H1 (cell line): ENCODE data around the gene HPX. TPM values are rescaled to one million over a fixed set of nuclear protein-coding genes. Genes with fewer than 3 reads are reported as not detected.

Experiments used
- CTCF ChIA-PET: fragments of 300-600 bp; sonication (Branson Sonifier 250); formaldehyde crosslinking; loops from one replicate; lab custom pipeline; 2021; ENCODE audit not compliant: partially characterized antibody; lab: Charles Lee
- POLR2A ChIA-PET: fragments of 300-600 bp; sonication (Branson Sonifier 250); formaldehyde crosslinking; loops from one replicate; lab custom pipeline; 2021; ENCODE audit warnings: inconsistent platforms; ENCODE audit not compliant: partially characterized antibody; lab: Charles Lee
- DNase-seq, 2 experiments: peaks; one replicate each; pipeline versions ENCODE4 v3.0.0 to v3.0.0-alpha.2; 2010 to 2022; ENCODE audit warnings: low spot score in 2 of 2, low read depth in 1 of 2, mixed read lengths in 1 of 2
- FAIRE-seq: peaks from 2 replicates; lab custom pipeline; 2011; peaks lifted over from hg19 to GRCh38; lab: Jason Lieb, UNC
- H2AFZ ChIP-seq: 2 replicates; pipeline ENCODE4 v1.8.1; 2012; ENCODE audit warnings: low read length, inconsistent platforms
- H2AK5ac ChIP-seq: 2 replicates; pipeline ENCODE4 v1.6.1; 2013; ENCODE audit warnings: low read depth, low read length
- H2BK120ac ChIP-seq: replicated peaks from 2 replicates; pipeline ENCODE3; 2013; ENCODE audit warnings: low read depth, low read length, inconsistent platforms
- H2BK12ac ChIP-seq: 2 replicates; pipeline ENCODE4 v1.6.1; 2013; ENCODE audit warnings: low read depth, low read length
- H2BK15ac ChIP-seq: 2 replicates; pipeline ENCODE4 v1.6.1; 2013; ENCODE audit warnings: low read length
- H2BK20ac ChIP-seq: 2 replicates; pipeline ENCODE4 v1.6.1; 2013; ENCODE audit warnings: low read length
- H2BK5ac ChIP-seq: 2 replicates; pipeline ENCODE4 v1.6.1; 2013; ENCODE audit warnings: low read depth, low read length
- H3K14ac ChIP-seq: 2 replicates; pipeline ENCODE4 v1.6.1; 2013; ENCODE audit warnings: inconsistent platforms; ENCODE audit not compliant: insufficient read length
- H3K18ac ChIP-seq: 2 replicates; pipeline ENCODE4 v1.6.1; 2013; ENCODE audit warnings: low read length; ENCODE audit errors: extremely low read depth
- H3K23ac ChIP-seq: 2 replicates; pipeline ENCODE4 v1.6.1; 2013; ENCODE audit warnings: inconsistent platforms; ENCODE audit not compliant: insufficient read length
- H3K23me2 ChIP-seq: 2 replicates; pipeline ENCODE4 v1.6.1; 2013; ENCODE audit warnings: low read depth, low read length
- H3K27ac ChIP-seq: 2 replicates; pipeline ENCODE4 v1.6.1; 2011; ENCODE audit warnings: low read depth, low read length, inconsistent platforms
- H3K27me3 ChIP-seq, 4 experiments: replicated peaks in 1 of 4; 1 replicate in 1 of 4; 2 replicates in 3 of 4; pipeline versions ENCODE4 v1.6.1 to v1.8.1; 2011 to 2013; ENCODE audit warnings: low read length in 3 of 4, mild to moderate bottlenecking in 3 of 4, inconsistent platforms in 2 of 4, mixed read lengths in 2 of 4, moderate library complexity in 1 of 4; ENCODE audit not compliant: control insufficient read depth in 3 of 4, insufficient read depth in 3 of 4; ENCODE audit errors: extremely low read depth in 1 of 4
- H3K36me3 ChIP-seq, 4 experiments: 2 replicates each; pipeline versions ENCODE4 v1.6.1 to v1.8.1; 2011 to 2013; ENCODE audit warnings: mild to moderate bottlenecking in 4 of 4, low read length in 3 of 4, moderate library complexity in 2 of 4, control low read depth in 1 of 4, inconsistent platforms in 1 of 4; ENCODE audit not compliant: insufficient read depth in 4 of 4, control insufficient read depth in 2 of 4
- H3K4ac ChIP-seq: replicated peaks from 2 replicates; pipeline ENCODE3; 2013; ENCODE audit warnings: low read length, low read depth, mixed read lengths, inconsistent platforms; ENCODE audit not compliant: insufficient read length
- H3K4me1 ChIP-seq, 4 experiments: replicated peaks in 1 of 4; 1 replicate in 1 of 4; 2 replicates in 3 of 4; pipeline versions ENCODE4 v1.6.1 to v1.8.1; 2011 to 2013; ENCODE audit warnings: low read length in 3 of 4, inconsistent platforms in 2 of 4, mixed read lengths in 1 of 4; ENCODE audit not compliant: insufficient read depth in 4 of 4, control insufficient read depth in 3 of 4
- H3K4me2 ChIP-seq, 2 experiments: 2 replicates each; pipeline versions ENCODE4 v1.6.1 to v1.8.1; 2011 to 2013; ENCODE audit warnings: low read depth in 2 of 2, low read length in 2 of 2, control low read depth in 1 of 2, inconsistent platforms in 1 of 2, mild to moderate bottlenecking in 1 of 2; ENCODE audit not compliant: insufficient read depth in 1 of 2
- H3K4me3 ChIP-seq, 4 experiments: fragments of 200-600, 300-600 bp in 1 of 4; sonication (generic), shearing (Covaris generic), sonication (Bioruptor Twin) in 1 of 4; 2 replicates each; pipeline versions ENCODE4 v1.5.1 to v1.8.1; 2011 to 2016; ENCODE audit warnings: low read length in 4 of 4, low read depth in 3 of 4, control low read depth in 2 of 4, inconsistent platforms in 2 of 4, mild to moderate bottlenecking in 2 of 4, mixed read lengths in 1 of 4, moderate library complexity in 1 of 4; ENCODE audit not compliant: insufficient read depth in 2 of 4; ENCODE audit errors: extremely low read depth in 1 of 4
- H3K56ac ChIP-seq: replicated peaks from 2 replicates; pipeline ENCODE3; 2013; ENCODE audit warnings: low read depth, mild to moderate bottlenecking, mixed read lengths, low read length, inconsistent platforms; ENCODE audit not compliant: insufficient read length
- H3K79me1 ChIP-seq: 2 replicates; pipeline ENCODE4 v1.6.1; 2013; ENCODE audit warnings: low read depth, low read length, control low read depth
- H3K79me2 ChIP-seq, 2 experiments: 2 replicates each; pipeline versions ENCODE4 v1.6.1 to v1.8.1; 2012 to 2013; ENCODE audit warnings: low read length in 2 of 2, mild to moderate bottlenecking in 2 of 2, inconsistent platforms in 1 of 2; ENCODE audit not compliant: insufficient read depth in 2 of 2, control insufficient read depth in 1 of 2
- H3K9ac ChIP-seq, 4 experiments: replicated peaks in 1 of 4; 1 replicate in 1 of 4; 2 replicates in 3 of 4; pipeline versions ENCODE4 v1.6.1 to v1.8.1; 2011 to 2013; ENCODE audit warnings: low read depth in 3 of 4, low read length in 3 of 4, control low read depth in 2 of 4, mild to moderate bottlenecking in 2 of 4, moderate library complexity in 2 of 4, inconsistent platforms in 1 of 4; ENCODE audit errors: extremely low read depth in 1 of 4
- H3K9me3 ChIP-seq, 2 experiments: 2 replicates each; pipeline versions ENCODE4 v1.6.1 to v1.8.1; 2012 to 2013; ENCODE audit warnings: mild to moderate bottlenecking in 2 of 2, moderate library complexity in 2 of 2, control low read depth in 1 of 2, inconsistent platforms in 1 of 2, low read depth in 1 of 2, low read length in 1 of 2, mixed read lengths in 1 of 2; ENCODE audit not compliant: insufficient read depth in 2 of 2
- H4K20me1 ChIP-seq, 2 experiments: replicated peaks in 1 of 2; 2 replicates each; pipeline versions ENCODE3 to v1.8.1; 2011 to 2013; ENCODE audit warnings: inconsistent platforms in 2 of 2, low read length in 2 of 2, mild to moderate bottlenecking in 1 of 2; ENCODE audit not compliant: insufficient read depth in 2 of 2, control insufficient read depth in 1 of 2
- H4K5ac ChIP-seq: 2 replicates; pipeline ENCODE4 v1.6.1; 2013; ENCODE audit warnings: low read length, low read depth, mixed read lengths, inconsistent platforms; ENCODE audit not compliant: insufficient read length
- H4K8ac ChIP-seq: 2 replicates; pipeline ENCODE4 v1.8.0; 2013; ENCODE audit warnings: mild to moderate bottlenecking, moderate library complexity, low read length, inconsistent platforms; ENCODE audit not compliant: insufficient read depth; ENCODE audit errors: extremely low read depth
- H4K91ac ChIP-seq: replicated peaks from 2 replicates; pipeline ENCODE3; 2013; ENCODE audit warnings: low read length, mixed read lengths, inconsistent platforms; ENCODE audit not compliant: insufficient read length
- ASH2L ChIP-seq: fragments of 200-600, 300-600 bp; sonication (generic); IDR thresholded peaks from one replicate; pipeline ENCODE4 v1.7.1; 2017; ENCODE audit warnings: low read length
- CBX5 ChIP-seq: fragments of 300-800, 300-1000 bp; sonication (generic); IDR thresholded peaks from 2 replicates; pipeline ENCODE4 v1.7.1; 2016; ENCODE audit warnings: antibody characterized with exemption, low read length, low read depth
- CHD2 ChIP-seq: IDR thresholded peaks from 2 replicates; pipeline ENCODE4 v1.6.1; 2012; ENCODE audit warnings: low read length, improper control_type of control experiment
- EGR1 ChIP-seq: IDR thresholded peaks from 2 replicates; pipeline ENCODE4 v1.6.1; 2011; ENCODE audit warnings: low read depth, low read length, borderline replicate concordance
- FOSL1 ChIP-seq: IDR thresholded peaks from 2 replicates; pipeline ENCODE4 v1.6.1; 2011; ENCODE audit warnings: mild to moderate bottlenecking, low read depth, low read length, moderate library complexity; ENCODE audit not compliant: insufficient read depth
- GTF2F1 ChIP-seq: IDR thresholded peaks from 2 replicates; pipeline ENCODE4 v1.6.1; 2012; ENCODE audit warnings: low read depth, low read length, improper control_type of control experiment, borderline replicate concordance
- HDAC2 ChIP-seq, 2 experiments: fragments of 300-600 bp in 1 of 2; sonication (generic) in 1 of 2; IDR thresholded peaks; 2 replicates each; pipeline ENCODE4 v1.6.1; 2011 to 2012; ENCODE audit warnings: low read depth in 2 of 2, low read length in 2 of 2, mild to moderate bottlenecking in 2 of 2, moderate library complexity in 2 of 2, borderline replicate concordance in 1 of 2, inconsistent platforms in 1 of 2
- HDAC6 ChIP-seq: IDR thresholded peaks from one replicate; pipeline ENCODE4 v1.7.1; 2012; ENCODE audit warnings: low read depth, mild to moderate bottlenecking, inconsistent platforms, low read length, moderate library complexity
- KDM4A ChIP-seq: IDR thresholded peaks from one replicate; pipeline ENCODE4 v1.7.1; 2012; ENCODE audit warnings: low read depth, mild to moderate bottlenecking, moderate library complexity, low read length, inconsistent platforms; ENCODE audit not compliant: severe bottlenecking
- PHF8 ChIP-seq: fragments of 200-600 bp; sonication (generic); conservative IDR thresholded peaks from 2 replicates; pipeline ENCODE4 v1.7.1; 2012; ENCODE audit warnings: low read depth, mild to moderate bottlenecking, inconsistent platforms, low read length, moderate library complexity
- POLR2A ChIP-seq, 2 experiments: IDR thresholded peaks; 1 replicate in 1 of 2; 2 replicates in 1 of 2; pipeline ENCODE4 v1.6.1; 2011; ENCODE audit warnings: low read depth in 2 of 2, low read length in 2 of 2, mild to moderate bottlenecking in 2 of 2; ENCODE audit errors: control extremely low read depth in 1 of 2
- SAP30 ChIP-seq: fragments of 300-600 bp; sonication (generic); IDR thresholded peaks from 2 replicates; pipeline ENCODE4 v1.7.1; 2012; ENCODE audit warnings: low read length, moderate library complexity, mild to moderate bottlenecking, inconsistent platforms; ENCODE audit not compliant: insufficient read depth, insufficient replicate concordance
- TAF1 ChIP-seq: IDR thresholded peaks from 2 replicates; pipeline ENCODE4 v1.6.1; 2011; ENCODE audit warnings: mild to moderate bottlenecking, low read depth, low read length
- TCF12 ChIP-seq: IDR thresholded peaks from 2 replicates; pipeline ENCODE4 v1.6.1; 2011; ENCODE audit warnings: low read depth, mild to moderate bottlenecking, low read length
- WGBS, 2 experiments: shearing (Covaris generic) in 1 of 2; methylation state at CpG; one replicate each; pipeline versions ENCODE4 v1.1.6 to v1.1.7; 2013 to 2015; ENCODE audit warnings: low lambda C conversion rate in 2 of 2, mixed read lengths in 2 of 2, inconsistent platforms in 1 of 2, low coverage in 1 of 2, missing lambda C conversion rate in 1 of 2; ENCODE audit not compliant: insufficient replicate concordance in 2 of 2, insufficient coverage in 1 of 2, insufficient read length in 1 of 2; ENCODE audit errors: extremely low coverage in 1 of 2, missing lambda C conversion rate in 1 of 2; 5-methylcytosine and 5-hydroxymethylcytosine counted together
- polyA plus RNA-seq, 7 experiments: library from polyadenylated mRNA; depleted of rRNA in 3 of 7; stranded (reverse) in 5 of 7; unstranded in 2 of 7; fragments of >200 nt in 5 of 7; fragments of 200-250 nt in 2 of 7; gene quantifications; 1 replicate in 5 of 7; 2 replicates in 1 of 7; 4 replicates in 1 of 7; pipeline versions ENCODE4 v1.2.1 to v1.2.3, GENCODE V29; 2011 to 2013; ENCODE audit warnings: missing spikeins in 2 of 7, mixed read lengths in 2 of 7
- total RNA-seq: library from RNA; stranded (reverse); fragmentation: NEBNext Ultra II Directional; extraction: Animal tissue kit (Norgen Biotek cat#: 25700); gene quantifications from 2 replicates; pipeline ENCODE4 v1.2.1, GENCODE V29; 2021

Gene HPX
- total and polyA plus RNA-seq, 2 of the 8 experiments (the other 6 are each of a cell fraction or from before 2014, with no cell fraction given) = 0.80 to 0.97 TPM

GRCh38 chr11:6486938-6487337 is 46.2 kb upstream of the HPX start:
- CTCF ChIA-PET = interaction anchor here (0.7 to 4.0 kb wide), 6 partner anchors 8 to 108 kb away, joined by 3 to 25 read pairs (median 4); no protein-coding TSS in a partner anchor
- TF ChIP-seq TCF12 = no peak
- TF ChIP-seq ASH2L = no peak
- TF ChIP-seq CBX5 = no peak
- no peak for TF ChIP-seq POLR2A (IDR thresholded peaks at IDR 0.05; ENCODE audit: control extremely low read depth in 1 of 2, low read depth in 2 of 2, low read length in 2 of 2)
- TF ChIP-seq EGR1 = no peak
- no peak for TF ChIP-seq FOSL1
- TF ChIP-seq CHD2 = no peak
- no peak for TF ChIP-seq GTF2F1
- TF ChIP-seq PHF8 = no peak
- TF ChIP-seq TAF1 = no peak
- no peak for TF ChIP-seq HDAC2 (IDR thresholded peaks at IDR 0.05; ENCODE audit: borderline replicate concordance in 1 of 2, low read depth in 2 of 2, low read length in 2 of 2)
- no peak for TF ChIP-seq SAP30
- TF ChIP-seq KDM4A = no peak
- no peak for TF ChIP-seq HDAC6

More at GRCh38 chr11:6486938-6487337, 46.2 kb upstream of the HPX start:
- H3K14ac ChIP-seq = no peak overlapping the region
- no peak overlapping the region for H3K18ac ChIP-seq
- H3K27me3 ChIP-seq = no peaks in the 10 kb centered on the region
- no peak overlapping the region for H2AFZ ChIP-seq
- H3K23ac ChIP-seq = no peak overlapping the region
- no peak overlapping the region for H3K27ac ChIP-seq
- H3K79me2 ChIP-seq = peaks cover 7 to 17% of the 10 kb centered on the region in 2 experiments; a peak in 3 of 4 replicates
- no peak overlapping the region for H3K9ac ChIP-seq
- H4K91ac ChIP-seq = no peak overlapping the region
- POLR2A ChIA-PET = interaction anchor here (0.7 to 2.3 kb wide), 6 partner anchors 9 to 122 kb away, joined by 3 to 13 read pairs (median 4); partner anchors contain the start of genes DNHD1 and TRIM3
- no peak overlapping the region for H3K56ac ChIP-seq
- FAIRE-seq = no peak
- no peak overlapping the region for H2BK120ac ChIP-seq
- peaks cover 9 to 47% (median 27%) of the 10 kb centered on the region in 4 experiments for H3K36me3 ChIP-seq
- no peak overlapping the region for H4K8ac ChIP-seq
- no peak for DNase-seq
- no peak overlapping the region for H2AK5ac ChIP-seq
- no peak overlapping the region for H3K4ac ChIP-seq
- peaks cover under 1% of the 10 kb centered on the region for H3K79me1 ChIP-seq
- no peak overlapping the region for H3K4me3 ChIP-seq
- H2BK5ac ChIP-seq = no peak overlapping the region
- no peak overlapping the region for H2BK12ac ChIP-seq
- H3K23me2 ChIP-seq = peaks cover 2% of the 10 kb centered on the region
- H2BK20ac ChIP-seq = no peak overlapping the region
- H2BK15ac ChIP-seq = no peak overlapping the region
- no peaks in the 10 kb centered on the region for H3K9me3 ChIP-seq
- no peak overlapping the region for H3K4me2 ChIP-seq
- 84% methylated on average over 1 of the region's 1 CpG; no CpG with 5 or more reads in 1 of the 2 experiments for WGBS, 2 experiments
- peaks cover 0 to 9% of the 10 kb centered on the region in 2 experiments for H4K20me1 ChIP-seq
- H4K5ac ChIP-seq = no peak overlapping the region
- H3K4me1 ChIP-seq = peaks cover 2 to 6% (median 4%) of the 10 kb centered on the region in 4 experiments; a peak in 6 of 7 replicates
